GM12874 (cell line): ENCODE results near the gene IMMP2L.

Experiments
- CTCF ChIP-seq: IDR thresholded peaks from 2 replicates; pipeline ENCODE4 v1.5.1; 2011; ENCODE audit warnings: low read depth, mild to moderate bottlenecking, control low read depth, low read length, moderate library complexity; ENCODE audit not compliant: insufficient read depth

The IMMP2L gene

DNA sequence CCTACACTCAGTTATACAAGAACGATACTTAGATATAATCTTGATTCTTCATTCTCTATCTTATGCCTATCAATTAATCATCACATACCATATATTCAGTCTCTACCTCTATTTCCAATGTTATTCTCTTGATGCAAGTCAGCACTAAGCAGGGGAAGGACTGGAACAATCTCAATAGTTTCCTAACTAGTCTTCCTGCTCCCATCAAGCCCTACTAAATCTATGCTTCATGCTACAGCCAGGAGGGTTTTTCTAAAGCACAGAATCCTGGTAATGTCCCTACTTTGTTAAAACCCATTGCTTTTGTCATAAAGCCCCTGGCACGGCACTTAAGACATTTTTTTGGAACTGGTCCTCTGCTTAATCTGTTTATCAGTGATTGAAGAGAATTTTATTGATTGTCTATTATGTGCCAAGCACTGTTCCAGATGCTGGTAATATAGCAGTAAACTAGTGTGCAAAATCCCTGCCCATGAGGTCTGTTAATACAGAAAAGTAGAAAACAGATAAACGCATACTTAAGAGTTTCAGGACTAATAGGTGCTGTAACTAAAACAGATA, 794.7 kb downstream of the IMMP2L start:
- no peak for TF ChIP-seq CTCF

GRCh38 chr7:110766864-110767263, 795.4 kb downstream of the IMMP2L start:
- no peak for TF ChIP-seq CTCF

- no peak for TF ChIP-seq CTCF
These were observed 797.4 kb downstream of the IMMP2L start for GRCh38 chr7:110764852-110765251.

GRCh38 chr7:110762546-110763225, 799.6 kb downstream of the IMMP2L start:
- no peak for TF ChIP-seq CTCF

DNA sequence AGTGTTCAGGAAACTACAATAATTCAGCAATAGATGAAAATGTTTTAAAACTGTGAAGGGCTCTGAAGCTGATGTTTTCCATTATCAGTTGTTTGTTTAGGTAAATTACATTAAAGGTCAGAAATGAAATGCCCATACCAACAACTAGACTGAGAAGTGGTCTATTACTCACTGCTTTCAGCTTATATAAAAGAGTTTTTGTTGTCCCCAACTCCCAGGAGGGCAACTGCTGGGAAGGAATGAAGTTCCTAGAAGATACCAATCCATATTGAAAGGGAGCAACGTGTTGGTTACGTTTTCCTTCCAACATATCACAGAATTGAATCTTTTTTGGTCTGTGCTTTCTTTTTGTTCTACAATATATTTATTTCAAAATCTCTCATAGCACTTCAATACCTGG, 802.0 kb downstream of the IMMP2L start:
- no peak for TF ChIP-seq CTCF

GRCh38 chr7:110759069-110759468, 803.2 kb downstream of the IMMP2L start:
- TF ChIP-seq CTCF = no peak

- no peak for TF ChIP-seq CTCF
These were observed 807.6 kb downstream of the IMMP2L start for GRCh38 chr7:110754649-110755048.
